Thyroid gland (tissue), 4 donors: ENCODE results near the gene JOSD2.

Experiments used
- POLR2A ChIP-seq, 2 donors: fragments of 450-650 bp; IDR thresholded peaks; one replicate each; pipeline ENCODE4 v1.6.1; 2017; ENCODE audit warnings: antibody characterized with exemption in 2 of 2, mild to moderate bottlenecking in 2 of 2, moderate library complexity in 1 of 2
- TF ChIP-seq, protein P1 (sequence below), 6 experiments: fragments of 200-600 bp in 3 of 6; fragments of 450-650 bp in 3 of 6; sonication (generic) in 3 of 6; IDR thresholded peaks; one replicate each; pipeline ENCODE4 v1.5.1; 2016 to 2019; ENCODE audit warnings: antibody characterized with exemption in 6 of 6, mild to moderate bottlenecking in 2 of 6, inconsistent platforms in 1 of 6, moderate library complexity in 1 of 6

- TF ChIP-seq, protein P1, sequence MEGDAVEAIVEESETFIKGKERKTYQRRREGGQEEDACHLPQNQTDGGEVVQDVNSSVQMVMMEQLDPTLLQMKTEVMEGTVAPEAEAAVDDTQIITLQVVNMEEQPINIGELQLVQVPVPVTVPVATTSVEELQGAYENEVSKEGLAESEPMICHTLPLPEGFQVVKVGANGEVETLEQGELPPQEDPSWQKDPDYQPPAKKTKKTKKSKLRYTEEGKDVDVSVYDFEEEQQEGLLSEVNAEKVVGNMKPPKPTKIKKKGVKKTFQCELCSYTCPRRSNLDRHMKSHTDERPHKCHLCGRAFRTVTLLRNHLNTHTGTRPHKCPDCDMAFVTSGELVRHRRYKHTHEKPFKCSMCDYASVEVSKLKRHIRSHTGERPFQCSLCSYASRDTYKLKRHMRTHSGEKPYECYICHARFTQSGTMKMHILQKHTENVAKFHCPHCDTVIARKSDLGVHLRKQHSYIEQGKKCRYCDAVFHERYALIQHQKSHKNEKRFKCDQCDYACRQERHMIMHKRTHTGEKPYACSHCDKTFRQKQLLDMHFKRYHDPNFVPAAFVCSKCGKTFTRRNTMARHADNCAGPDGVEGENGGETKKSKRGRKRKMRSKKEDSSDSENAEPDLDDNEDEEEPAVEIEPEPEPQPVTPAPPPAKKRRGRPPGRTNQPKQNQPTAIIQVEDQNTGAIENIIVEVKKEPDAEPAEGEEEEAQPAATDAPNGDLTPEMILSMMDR (IDR thresholded peaks at IDR 0.05) = no peak
- TF ChIP-seq POLR2A (IDR thresholded peaks at IDR 0.05) = no peak
These were observed 46.1 kb upstream of the JOSD2 start for GRCh38 chr19:50557009-50557613.
